SK-N-SH (cell line): ENCODE data around the gene PUDP. TPM values are rescaled to one million over a fixed set of nuclear protein-coding genes. Genes with fewer than 3 reads are reported as not detected.

Source experiments
- CTCF ChIA-PET: fragments of 300-600, 350-600 bp; formaldehyde crosslinking; extraction: SDS; loops from one replicate; lab custom pipeline; 2021; lab: Yijun Ruan, JAX
- POLR2A ChIA-PET: fragments of 350-600 bp; sonication (Branson Sonifier 250); formaldehyde crosslinking; extraction: SDS; loops from one replicate; lab custom pipeline; 2020; ENCODE audit warnings: antibody characterized with exemption, inconsistent platforms; lab: Yijun Ruan, JAX
- DNase-seq: peaks from one replicate; pipeline ENCODE4 v3.0.0; 2012
- H2AFZ ChIP-seq: fragments of 200-600 bp; sonication (generic); 2 replicates; pipeline ENCODE4 v1.8.1; 2016; ENCODE audit warnings: antibody characterized with exemption, mild to moderate bottlenecking, low read depth
- H3F3A ChIP-seq: fragments of 200-600 bp; sonication (generic); replicated peaks from 2 replicates; pipeline ENCODE3; 2016; ENCODE audit warnings: antibody characterized with exemption, mild to moderate bottlenecking; ENCODE audit not compliant: insufficient read depth
- H3K27ac ChIP-seq, 2 experiments: fragments of 200-500 bp in 1 of 2; fragments of 200-600 bp in 1 of 2; sonication (Bioruptor generic) in 1 of 2; sonication (generic), shearing (Covaris generic) in 1 of 2; 2 replicates each; pipeline versions ENCODE4 v1.5.1 to v1.6.1; 2014 to 2016; ENCODE audit warnings: low read depth in 2 of 2, inconsistent platforms in 1 of 2, low read length in 1 of 2, mild to moderate bottlenecking in 1 of 2, mixed read lengths in 1 of 2
- H3K27me3 ChIP-seq: fragments of 200-600 bp; sonication (generic), shearing (Covaris generic); 2 replicates; pipeline ENCODE4 v1.6.1; 2016; ENCODE audit warnings: mixed run types; ENCODE audit not compliant: insufficient read depth
- H3K36me3 ChIP-seq, 2 experiments: fragments of 200-500 bp in 1 of 2; fragments of 200-600 bp in 1 of 2; sonication (Bioruptor generic) in 1 of 2; sonication (generic) in 1 of 2; replicated peaks in 1 of 2; 2 replicates each; pipeline versions ENCODE3 to v1.5.1; 2014 to 2016; ENCODE audit warnings: low read length in 1 of 2, mild to moderate bottlenecking in 1 of 2; ENCODE audit not compliant: insufficient read depth in 2 of 2, control insufficient read depth in 1 of 2
- H3K4me1 ChIP-seq, 2 experiments: fragments of 200-500 bp in 1 of 2; fragments of 200-600 bp in 1 of 2; sonication (Bioruptor generic) in 1 of 2; sonication (generic), shearing (Covaris generic) in 1 of 2; 2 replicates each; pipeline versions ENCODE4 v1.5.1 to v1.6.1; 2014 to 2016; ENCODE audit warnings: low read depth in 1 of 2, low read length in 1 of 2, mixed run types in 1 of 2; ENCODE audit not compliant: insufficient read depth in 2 of 2, control insufficient read depth in 1 of 2
- H3K4me2 ChIP-seq: fragments of 200-600 bp; sonication (generic), shearing (Covaris generic); 2 replicates; pipeline ENCODE4 v1.6.1; 2017; ENCODE audit warnings: mixed run types
- H3K4me3 ChIP-seq, 2 experiments: fragments of 200-500 bp in 1 of 2; fragments of 200-600 bp in 1 of 2; sonication (Bioruptor generic) in 1 of 2; sonication (generic), shearing (Covaris generic) in 1 of 2; 2 replicates each; pipeline versions ENCODE4 v1.5.1 to v1.8.1; 2014 to 2016; ENCODE audit warnings: low read depth in 2 of 2, inconsistent platforms in 1 of 2, low read length in 1 of 2, mild to moderate bottlenecking in 1 of 2, mixed read lengths in 1 of 2, moderate library complexity in 1 of 2
- H3K79me2 ChIP-seq: fragments of 200-600 bp; sonication (generic); 2 replicates; pipeline ENCODE4 v1.8.1; 2017; ENCODE audit warnings: mild to moderate bottlenecking; ENCODE audit not compliant: insufficient read depth
- H3K9ac ChIP-seq: fragments of 200-600 bp; sonication (generic); 2 replicates; pipeline ENCODE4 v1.6.1; 2017; ENCODE audit warnings: mixed run types
- H3K9me2 ChIP-seq: fragments of 200-600 bp; sonication (generic); 2 replicates; pipeline ENCODE4 v1.6.1; 2017; ENCODE audit warnings: mixed run types
- H3K9me3 ChIP-seq: fragments of 200-600 bp; sonication (generic); 2 replicates; pipeline ENCODE4 v1.6.1; 2017; ENCODE audit warnings: mixed run types, mild to moderate bottlenecking, moderate library complexity
- H4K20me1 ChIP-seq: fragments of 200-600 bp; sonication (generic); 2 replicates; pipeline ENCODE4 v1.6.1; 2017; ENCODE audit warnings: mild to moderate bottlenecking, mixed run types; ENCODE audit not compliant: insufficient read depth
- FOXJ3 ChIP-seq: sonication (generic); formaldehyde crosslinking; IDR thresholded peaks from 2 replicates; pipeline ENCODE4 v1.5.1; 2020; ENCODE audit warnings: mild to moderate bottlenecking, missing genetic modification reagents
- FOXM1 ChIP-seq: IDR thresholded peaks from 2 replicates; pipeline ENCODE4 v1.4.0; 2012; ENCODE audit warnings: low read depth, mild to moderate bottlenecking
- JUND ChIP-seq: IDR thresholded peaks from 2 replicates; pipeline ENCODE4 v1.4.0; 2012
- NFIC ChIP-seq: IDR thresholded peaks from 2 replicates; pipeline ENCODE4 v1.4.0; 2012; ENCODE audit warnings: borderline replicate concordance
- NRF1 ChIP-seq: IDR thresholded peaks from 2 replicates; pipeline ENCODE4 v1.6.1; 2012; ENCODE audit warnings: low read depth, mild to moderate bottlenecking, low read length
- RAD21 ChIP-seq: IDR thresholded peaks from 2 replicates; pipeline ENCODE4 v1.6.1; 2012; ENCODE audit warnings: mild to moderate bottlenecking, low read length
- RXRA ChIP-seq: IDR thresholded peaks from 2 replicates; pipeline ENCODE4 v1.4.0; 2012; ENCODE audit warnings: low read depth, mild to moderate bottlenecking, borderline replicate concordance
- SIN3A ChIP-seq: IDR thresholded peaks from 2 replicates; pipeline ENCODE4 v1.6.1; 2012; ENCODE audit warnings: low read depth, mild to moderate bottlenecking, low read length, moderate library complexity, borderline replicate concordance
- TAF1 ChIP-seq: IDR thresholded peaks from 2 replicates; pipeline ENCODE4 v1.6.1; 2012; ENCODE audit warnings: low read depth, mild to moderate bottlenecking, low read length, moderate library complexity, borderline replicate concordance
- TCF12 ChIP-seq: IDR thresholded peaks from 2 replicates; pipeline ENCODE4 v1.4.0; 2012
- WGBS: methylation state at CpG from one replicate; pipeline ENCODE4 v1.1.6; 2017; ENCODE audit warnings: low lambda C conversion rate; 5-methylcytosine and 5-hydroxymethylcytosine counted together
- polyA plus RNA-seq, 3 experiments: library from polyadenylated mRNA; depleted of rRNA; stranded (reverse); fragments of >200 nt; gene quantifications; 2 replicates each; pipeline ENCODE4 v1.2.3, GENCODE V29; 2012
- TF ChIP-seq, protein P1 (sequence below): IDR thresholded peaks from 2 replicates; pipeline ENCODE4; 2012
- TF ChIP-seq, protein P2 (sequence below): IDR thresholded peaks from 2 replicates; pipeline ENCODE4 v1.6.1; 2012; ENCODE audit warnings: mild to moderate bottlenecking, low read depth, low read length, moderate library complexity
- TF ChIP-seq, protein P3 (sequence below): IDR thresholded peaks from 2 replicates; pipeline ENCODE4 v1.4.0; 2012; ENCODE audit warnings: low read depth
- TF ChIP-seq, protein P4 (sequence below): IDR thresholded peaks from 2 replicates; pipeline ENCODE4 v1.4.0; 2012; ENCODE audit warnings: low read depth, borderline replicate concordance
- TF ChIP-seq, protein P5 (sequence below): fragments of 200-600 bp; sonication (generic); IDR thresholded peaks from 2 replicates; pipeline ENCODE4 v1.6.1; 2017; ENCODE audit warnings: antibody characterized with exemption, mild to moderate bottlenecking, moderate library complexity

The PUDP gene
- polyA plus RNA-seq, 1 of the 3 experiments (the other 2 are of a cell fraction) = 23.0 TPM

GRCh38 chrX:7146020-7146702 is 1.8 kb downstream of the PUDP start:
- ChIA-PET POLR2A (no interaction called here), CTCF (interaction anchor here (0.6 to 0.9 kb wide), 2 partner anchors 11 to 14 kb away, joined by 3 read pairs; no protein-coding TSS in a partner anchor)
- WGBS = 91% methylated on average over 3 of the region's 3 CpGs
- no peak overlapping the region for H3K9ac ChIP-seq
- no peak overlapping the region for H3K4me2 ChIP-seq
- H3K27me3 ChIP-seq = no peaks in the 10 kb centered on the region
- H3F3A ChIP-seq = no peaks in the 10 kb centered on the region
- no peaks in the 10 kb centered on the region for H3K9me2 ChIP-seq
- H2AFZ ChIP-seq = no peak overlapping the region
- H4K20me1 ChIP-seq = peaks cover 8% of the 10 kb centered on the region; the same call in 1 of the 2 replicates
- H3K4me1 ChIP-seq = peaks cover 0 to 5% of the 10 kb centered on the region in 2 experiments; a peak in 1 of 4 replicates
- no peak overlapping the region for H3K27ac ChIP-seq
- no peaks in the 10 kb centered on the region for H3K36me3 ChIP-seq
- TF ChIP-seq, protein P1, sequence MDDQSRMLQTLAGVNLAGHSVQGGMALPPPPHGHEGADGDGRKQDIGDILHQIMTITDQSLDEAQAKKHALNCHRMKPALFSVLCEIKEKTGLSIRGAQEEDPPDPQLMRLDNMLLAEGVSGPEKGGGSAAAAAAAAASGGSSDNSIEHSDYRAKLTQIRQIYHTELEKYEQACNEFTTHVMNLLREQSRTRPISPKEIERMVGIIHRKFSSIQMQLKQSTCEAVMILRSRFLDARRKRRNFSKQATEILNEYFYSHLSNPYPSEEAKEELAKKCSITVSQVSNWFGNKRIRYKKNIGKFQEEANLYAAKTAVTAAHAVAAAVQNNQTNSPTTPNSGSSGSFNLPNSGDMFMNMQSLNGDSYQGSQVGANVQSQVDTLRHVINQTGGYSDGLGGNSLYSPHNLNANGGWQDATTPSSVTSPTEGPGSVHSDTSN = no peak
- TF ChIP-seq TAF1 = no peak
- no peak for TF ChIP-seq NFIC
- TF ChIP-seq, protein P2, sequence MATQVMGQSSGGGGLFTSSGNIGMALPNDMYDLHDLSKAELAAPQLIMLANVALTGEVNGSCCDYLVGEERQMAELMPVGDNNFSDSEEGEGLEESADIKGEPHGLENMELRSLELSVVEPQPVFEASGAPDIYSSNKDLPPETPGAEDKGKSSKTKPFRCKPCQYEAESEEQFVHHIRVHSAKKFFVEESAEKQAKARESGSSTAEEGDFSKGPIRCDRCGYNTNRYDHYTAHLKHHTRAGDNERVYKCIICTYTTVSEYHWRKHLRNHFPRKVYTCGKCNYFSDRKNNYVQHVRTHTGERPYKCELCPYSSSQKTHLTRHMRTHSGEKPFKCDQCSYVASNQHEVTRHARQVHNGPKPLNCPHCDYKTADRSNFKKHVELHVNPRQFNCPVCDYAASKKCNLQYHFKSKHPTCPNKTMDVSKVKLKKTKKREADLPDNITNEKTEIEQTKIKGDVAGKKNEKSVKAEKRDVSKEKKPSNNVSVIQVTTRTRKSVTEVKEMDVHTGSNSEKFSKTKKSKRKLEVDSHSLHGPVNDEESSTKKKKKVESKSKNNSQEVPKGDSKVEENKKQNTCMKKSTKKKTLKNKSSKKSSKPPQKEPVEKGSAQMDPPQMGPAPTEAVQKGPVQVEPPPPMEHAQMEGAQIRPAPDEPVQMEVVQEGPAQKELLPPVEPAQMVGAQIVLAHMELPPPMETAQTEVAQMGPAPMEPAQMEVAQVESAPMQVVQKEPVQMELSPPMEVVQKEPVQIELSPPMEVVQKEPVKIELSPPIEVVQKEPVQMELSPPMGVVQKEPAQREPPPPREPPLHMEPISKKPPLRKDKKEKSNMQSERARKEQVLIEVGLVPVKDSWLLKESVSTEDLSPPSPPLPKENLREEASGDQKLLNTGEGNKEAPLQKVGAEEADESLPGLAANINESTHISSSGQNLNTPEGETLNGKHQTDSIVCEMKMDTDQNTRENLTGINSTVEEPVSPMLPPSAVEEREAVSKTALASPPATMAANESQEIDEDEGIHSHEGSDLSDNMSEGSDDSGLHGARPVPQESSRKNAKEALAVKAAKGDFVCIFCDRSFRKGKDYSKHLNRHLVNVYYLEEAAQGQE = no peak
- TF ChIP-seq SIN3A = no peak
- TF ChIP-seq FOXJ3 = no peak
- TF ChIP-seq, protein P3, sequence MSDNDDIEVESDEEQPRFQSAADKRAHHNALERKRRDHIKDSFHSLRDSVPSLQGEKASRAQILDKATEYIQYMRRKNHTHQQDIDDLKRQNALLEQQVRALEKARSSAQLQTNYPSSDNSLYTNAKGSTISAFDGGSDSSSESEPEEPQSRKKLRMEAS = no peak
- TF ChIP-seq NRF1 = no peak
- TF ChIP-seq FOXM1 = no peak
- TF ChIP-seq, protein P4, sequence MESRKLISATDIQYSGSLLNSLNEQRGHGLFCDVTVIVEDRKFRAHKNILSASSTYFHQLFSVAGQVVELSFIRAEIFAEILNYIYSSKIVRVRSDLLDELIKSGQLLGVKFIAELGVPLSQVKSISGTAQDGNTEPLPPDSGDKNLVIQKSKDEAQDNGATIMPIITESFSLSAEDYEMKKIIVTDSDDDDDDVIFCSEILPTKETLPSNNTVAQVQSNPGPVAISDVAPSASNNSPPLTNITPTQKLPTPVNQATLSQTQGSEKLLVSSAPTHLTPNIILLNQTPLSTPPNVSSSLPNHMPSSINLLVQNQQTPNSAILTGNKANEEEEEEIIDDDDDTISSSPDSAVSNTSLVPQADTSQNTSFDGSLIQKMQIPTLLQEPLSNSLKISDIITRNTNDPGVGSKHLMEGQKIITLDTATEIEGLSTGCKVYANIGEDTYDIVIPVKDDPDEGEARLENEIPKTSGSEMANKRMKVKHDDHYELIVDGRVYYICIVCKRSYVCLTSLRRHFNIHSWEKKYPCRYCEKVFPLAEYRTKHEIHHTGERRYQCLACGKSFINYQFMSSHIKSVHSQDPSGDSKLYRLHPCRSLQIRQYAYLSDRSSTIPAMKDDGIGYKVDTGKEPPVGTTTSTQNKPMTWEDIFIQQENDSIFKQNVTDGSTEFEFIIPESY = no peak
- no peak for TF ChIP-seq JUND
- no peak for TF ChIP-seq TCF12
- TF ChIP-seq, protein P5, sequence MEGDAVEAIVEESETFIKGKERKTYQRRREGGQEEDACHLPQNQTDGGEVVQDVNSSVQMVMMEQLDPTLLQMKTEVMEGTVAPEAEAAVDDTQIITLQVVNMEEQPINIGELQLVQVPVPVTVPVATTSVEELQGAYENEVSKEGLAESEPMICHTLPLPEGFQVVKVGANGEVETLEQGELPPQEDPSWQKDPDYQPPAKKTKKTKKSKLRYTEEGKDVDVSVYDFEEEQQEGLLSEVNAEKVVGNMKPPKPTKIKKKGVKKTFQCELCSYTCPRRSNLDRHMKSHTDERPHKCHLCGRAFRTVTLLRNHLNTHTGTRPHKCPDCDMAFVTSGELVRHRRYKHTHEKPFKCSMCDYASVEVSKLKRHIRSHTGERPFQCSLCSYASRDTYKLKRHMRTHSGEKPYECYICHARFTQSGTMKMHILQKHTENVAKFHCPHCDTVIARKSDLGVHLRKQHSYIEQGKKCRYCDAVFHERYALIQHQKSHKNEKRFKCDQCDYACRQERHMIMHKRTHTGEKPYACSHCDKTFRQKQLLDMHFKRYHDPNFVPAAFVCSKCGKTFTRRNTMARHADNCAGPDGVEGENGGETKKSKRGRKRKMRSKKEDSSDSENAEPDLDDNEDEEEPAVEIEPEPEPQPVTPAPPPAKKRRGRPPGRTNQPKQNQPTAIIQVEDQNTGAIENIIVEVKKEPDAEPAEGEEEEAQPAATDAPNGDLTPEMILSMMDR = no peak
- no peak for TF ChIP-seq RAD21
- no peak for TF ChIP-seq RXRA
- H3K4me3 ChIP-seq = no peak overlapping the region
- DNase-seq = no peak
- H3K9me3 ChIP-seq = no peaks in the 10 kb centered on the region
- peaks cover 62% of the 10 kb centered on the region for H3K79me2 ChIP-seq
